ENCODE data around the gene UNC50. TPM values are rescaled to one million over a fixed set of nuclear protein-coding genes. Genes with fewer than 3 reads are reported as not detected.

The UNC50 gene
- total and polyA plus RNA-seq, 7 donors: 19.9 to 48.5 (median 26.6) TPM

DNA sequence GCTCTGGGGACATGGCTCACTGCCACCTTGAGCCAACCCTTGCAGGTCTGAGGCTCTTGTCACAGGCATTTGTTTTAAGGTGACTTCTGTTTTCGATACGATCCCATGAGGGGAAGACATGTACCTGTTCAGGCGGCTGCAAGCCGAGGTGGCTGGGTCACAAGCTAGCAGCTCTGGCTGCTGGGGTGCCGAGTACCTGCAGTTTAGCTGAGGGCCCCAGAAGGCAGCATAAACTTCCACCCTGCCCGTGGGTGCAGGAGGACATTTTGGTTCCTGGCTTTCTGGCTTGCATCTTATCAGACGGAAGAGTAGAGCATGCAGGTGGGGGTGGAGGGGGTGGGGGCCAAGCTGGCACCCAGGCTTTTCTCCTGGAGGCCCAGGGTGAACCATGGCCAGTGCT, 28.5 kb upstream of the UNC50 start:
- peak in 1 of 2 donors; percentile 26 for DNase-seq
- Histone ChIP-seq H3K4me1 (no peaks in the 10 kb centered on the region), H3K27ac (no peak overlapping the region), H3K9me3 (no peaks in the 10 kb centered on the region), H3K27me3 (ENCODE audit: insufficient read depth in 3 of 3, low read length in 2 of 3) (no peaks in the 10 kb centered on the region), H3K36me3 (ENCODE audit: insufficient read depth in 1 of 2, low read depth in 1 of 2) (peaks cover 4 to 70% of the 10 kb centered on the region in 2 donors), H3K4me3 (no peak overlapping the region)
- 81 to 85% (median 85%) methylated on average over 7 of the region's 7 CpGs for WGBS, 3 donors
- intact Hi-C loops (cut with DNase I): no loop called here
- TF ChIP-seq, protein P1, sequence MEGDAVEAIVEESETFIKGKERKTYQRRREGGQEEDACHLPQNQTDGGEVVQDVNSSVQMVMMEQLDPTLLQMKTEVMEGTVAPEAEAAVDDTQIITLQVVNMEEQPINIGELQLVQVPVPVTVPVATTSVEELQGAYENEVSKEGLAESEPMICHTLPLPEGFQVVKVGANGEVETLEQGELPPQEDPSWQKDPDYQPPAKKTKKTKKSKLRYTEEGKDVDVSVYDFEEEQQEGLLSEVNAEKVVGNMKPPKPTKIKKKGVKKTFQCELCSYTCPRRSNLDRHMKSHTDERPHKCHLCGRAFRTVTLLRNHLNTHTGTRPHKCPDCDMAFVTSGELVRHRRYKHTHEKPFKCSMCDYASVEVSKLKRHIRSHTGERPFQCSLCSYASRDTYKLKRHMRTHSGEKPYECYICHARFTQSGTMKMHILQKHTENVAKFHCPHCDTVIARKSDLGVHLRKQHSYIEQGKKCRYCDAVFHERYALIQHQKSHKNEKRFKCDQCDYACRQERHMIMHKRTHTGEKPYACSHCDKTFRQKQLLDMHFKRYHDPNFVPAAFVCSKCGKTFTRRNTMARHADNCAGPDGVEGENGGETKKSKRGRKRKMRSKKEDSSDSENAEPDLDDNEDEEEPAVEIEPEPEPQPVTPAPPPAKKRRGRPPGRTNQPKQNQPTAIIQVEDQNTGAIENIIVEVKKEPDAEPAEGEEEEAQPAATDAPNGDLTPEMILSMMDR (IDR thresholded peaks at IDR 0.05): no peak
- no peak for ATAC-seq

DNA sequence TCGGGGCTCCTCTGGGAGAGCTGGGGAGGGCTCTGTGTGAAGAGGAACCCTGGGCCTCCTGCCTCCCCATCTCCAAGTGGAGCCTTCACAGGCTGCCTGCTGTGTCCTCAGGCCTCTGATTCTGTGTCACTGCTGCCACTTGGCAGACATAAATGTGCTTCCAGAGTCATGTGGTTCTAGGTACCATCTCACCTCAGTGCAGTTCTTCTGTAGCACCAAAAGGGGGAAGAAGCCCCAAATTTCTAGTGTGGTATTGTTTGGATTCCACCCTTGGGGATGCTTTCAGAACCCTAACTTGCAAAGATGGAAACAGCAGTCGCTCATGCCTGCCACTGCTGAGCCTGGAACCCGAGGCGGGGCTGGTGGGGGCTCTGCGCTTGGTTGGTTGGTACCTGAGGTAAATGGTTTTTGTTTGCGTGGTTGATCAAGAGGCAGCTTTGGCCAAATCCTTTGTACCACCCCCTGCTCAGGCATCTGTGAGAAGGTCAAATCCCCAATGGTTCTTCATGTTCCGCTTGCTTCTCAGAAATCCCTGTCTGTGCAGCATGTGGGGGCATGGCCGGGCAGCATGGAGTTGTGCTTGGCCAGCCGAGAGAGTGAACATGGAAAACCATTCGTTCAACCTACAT, 27.6 kb upstream of the UNC50 start:
- TF ChIP-seq, protein P1 (IDR thresholded peaks at IDR 0.05): no peak
- intact Hi-C loops (cut with DNase I): no loop called here

DNA sequence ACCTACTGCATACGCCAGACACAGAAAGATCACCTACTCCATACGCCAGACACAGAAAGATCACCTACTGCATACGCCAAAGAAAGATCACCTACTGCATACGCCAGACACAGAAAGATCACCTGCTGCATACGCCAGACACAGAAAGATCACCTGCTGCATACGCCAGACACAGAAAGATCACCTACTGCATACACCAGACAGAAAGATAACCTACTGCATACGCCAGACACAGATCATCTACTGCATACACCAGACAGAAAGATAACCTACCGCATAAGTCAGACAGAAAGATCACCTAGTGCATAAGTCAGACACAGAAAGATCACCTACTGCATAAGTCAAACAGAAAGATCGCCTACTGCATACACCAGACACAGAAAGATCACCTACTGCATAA, 25.9 kb upstream of the UNC50 start:
- no peak for ATAC-seq
- Histone ChIP-seq H3K27me3 (ENCODE audit: insufficient read depth in 3 of 3, low read length in 2 of 3) (no peaks in the 10 kb centered on the region), H3K9me3 (no peaks in the 10 kb centered on the region), H3K36me3 (ENCODE audit: insufficient read depth in 1 of 2, low read depth in 1 of 2) (peaks cover 0 to 61% of the 10 kb centered on the region in 2 donors), H3K27ac (no peak overlapping the region), H3K4me1 (no peaks in the 10 kb centered on the region), H3K4me3 (no peak overlapping the region)
- WGBS, 3 donors: 95 to 97% (median 97%) methylated on average over 9 of the region's 9 CpGs
- intact Hi-C loops (cut with DNase I): no loop called here
- TF ChIP-seq, protein P1 (IDR thresholded peaks at IDR 0.05): no peak
- no peak for DNase-seq

More for the DNA sequence above, 27.6 kb upstream of the UNC50 start:
- H3K4me1 ChIP-seq: no peaks in the 10 kb centered on the region
- ATAC-seq (no peak), DNase-seq (peak in 1 of 2 donors; percentile 28)
- H3K36me3 ChIP-seq (ENCODE audit: insufficient read depth in 1 of 2, low read depth in 1 of 2): peaks cover 4 to 62% of the 10 kb centered on the region in 2 donors
- H3K27ac ChIP-seq: no peak overlapping the region
- no peaks in the 10 kb centered on the region for H3K9me3 ChIP-seq
- no peak overlapping the region for H3K4me3 ChIP-seq
- 89 to 92% (median 89%) methylated on average over 10 of the region's 10 CpGs for WGBS, 3 donors
- H3K27me3 ChIP-seq (ENCODE audit: insufficient read depth in 3 of 3, low read length in 2 of 3): no peaks in the 10 kb centered on the region

DNA sequence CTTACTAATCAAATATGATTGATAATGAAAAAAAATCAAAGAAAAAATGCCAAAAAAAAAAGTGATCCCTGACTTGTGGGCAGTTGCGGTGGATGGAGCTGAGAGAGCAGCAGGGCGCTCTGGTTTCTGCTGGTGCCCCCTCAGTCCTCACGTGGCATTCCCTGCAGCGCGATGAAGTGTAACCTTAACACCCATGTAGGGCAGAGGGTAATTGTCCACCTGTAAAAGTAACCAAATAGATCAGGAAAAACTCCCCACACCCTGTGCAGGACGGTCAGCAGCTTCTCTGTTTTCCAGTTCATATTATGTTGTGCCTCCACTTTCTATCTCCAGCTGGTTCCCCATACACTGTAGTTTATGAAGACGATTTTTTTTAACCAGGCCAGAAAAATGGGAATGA, 25.1 kb upstream of the UNC50 start:
- no peaks in the 10 kb centered on the region for H3K9me3 ChIP-seq
- no peak overlapping the region for H3K4me3 ChIP-seq
- no peak overlapping the region for H3K27ac ChIP-seq
- no peaks in the 10 kb centered on the region for H3K4me1 ChIP-seq
- no peak for DNase-seq
- no peak for ATAC-seq
- 93 to 95% (median 94%) methylated on average over 7 of the region's 7 CpGs for WGBS, 3 donors
- intact Hi-C loops (cut with DNase I): no loop called here
- TF ChIP-seq, protein P1 (IDR thresholded peaks at IDR 0.05): no peak
- no peaks in the 10 kb centered on the region for H3K27me3 ChIP-seq (ENCODE audit: insufficient read depth in 3 of 3, low read length in 2 of 3)
- peaks cover 0 to 57% of the 10 kb centered on the region in 2 donors for H3K36me3 ChIP-seq (ENCODE audit: insufficient read depth in 1 of 2, low read depth in 1 of 2)
